LNCaP clone FGC (cell line): ENCODE results near the gene NUAK1.

Experiments used
- DNase-seq: peaks from one replicate; pipeline ENCODE4 v3.0.0-alpha.2; 2011; ENCODE audit warnings: low read depth
- H3K4me3 ChIP-seq: 2 replicates; pipeline ENCODE4 v1.5.1; 2011; ENCODE audit warnings: mild to moderate bottlenecking, low read depth, low read length, control low read depth
- TF ChIP-seq, protein P1 (sequence below): IDR thresholded peaks from 2 replicates; pipeline ENCODE4 v1.5.1; 2012; ENCODE audit warnings: mild to moderate bottlenecking; ENCODE audit not compliant: control insufficient read depth, insufficient read depth; ENCODE audit errors: extremely low read depth

NUAK1 gene

DNA sequence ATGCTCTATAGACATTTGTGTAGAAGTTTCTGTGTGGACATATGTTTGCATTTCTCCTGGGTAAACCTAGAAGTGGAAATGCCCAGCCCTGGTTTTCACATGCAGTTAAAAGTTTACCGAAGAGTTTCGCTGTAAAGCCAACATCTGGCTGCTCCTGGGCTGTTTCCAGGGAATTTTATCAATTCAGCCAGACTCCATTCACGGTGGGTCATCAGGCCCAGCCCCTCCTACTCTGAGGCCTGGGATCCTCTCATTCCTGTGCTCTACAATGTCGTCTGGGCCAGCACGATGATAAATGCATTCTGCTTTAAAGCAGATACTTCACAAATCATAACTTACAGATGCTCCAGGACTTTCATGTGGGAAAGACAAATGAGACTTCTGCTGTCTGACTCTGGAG lies 7.1 kb downstream of the NUAK1 start:
- H3K4me3 ChIP-seq, result no peak overlapping the region
- TF ChIP-seq, protein P1, sequence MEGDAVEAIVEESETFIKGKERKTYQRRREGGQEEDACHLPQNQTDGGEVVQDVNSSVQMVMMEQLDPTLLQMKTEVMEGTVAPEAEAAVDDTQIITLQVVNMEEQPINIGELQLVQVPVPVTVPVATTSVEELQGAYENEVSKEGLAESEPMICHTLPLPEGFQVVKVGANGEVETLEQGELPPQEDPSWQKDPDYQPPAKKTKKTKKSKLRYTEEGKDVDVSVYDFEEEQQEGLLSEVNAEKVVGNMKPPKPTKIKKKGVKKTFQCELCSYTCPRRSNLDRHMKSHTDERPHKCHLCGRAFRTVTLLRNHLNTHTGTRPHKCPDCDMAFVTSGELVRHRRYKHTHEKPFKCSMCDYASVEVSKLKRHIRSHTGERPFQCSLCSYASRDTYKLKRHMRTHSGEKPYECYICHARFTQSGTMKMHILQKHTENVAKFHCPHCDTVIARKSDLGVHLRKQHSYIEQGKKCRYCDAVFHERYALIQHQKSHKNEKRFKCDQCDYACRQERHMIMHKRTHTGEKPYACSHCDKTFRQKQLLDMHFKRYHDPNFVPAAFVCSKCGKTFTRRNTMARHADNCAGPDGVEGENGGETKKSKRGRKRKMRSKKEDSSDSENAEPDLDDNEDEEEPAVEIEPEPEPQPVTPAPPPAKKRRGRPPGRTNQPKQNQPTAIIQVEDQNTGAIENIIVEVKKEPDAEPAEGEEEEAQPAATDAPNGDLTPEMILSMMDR, result no peak
- DNase-seq, result no peak

DNA sequence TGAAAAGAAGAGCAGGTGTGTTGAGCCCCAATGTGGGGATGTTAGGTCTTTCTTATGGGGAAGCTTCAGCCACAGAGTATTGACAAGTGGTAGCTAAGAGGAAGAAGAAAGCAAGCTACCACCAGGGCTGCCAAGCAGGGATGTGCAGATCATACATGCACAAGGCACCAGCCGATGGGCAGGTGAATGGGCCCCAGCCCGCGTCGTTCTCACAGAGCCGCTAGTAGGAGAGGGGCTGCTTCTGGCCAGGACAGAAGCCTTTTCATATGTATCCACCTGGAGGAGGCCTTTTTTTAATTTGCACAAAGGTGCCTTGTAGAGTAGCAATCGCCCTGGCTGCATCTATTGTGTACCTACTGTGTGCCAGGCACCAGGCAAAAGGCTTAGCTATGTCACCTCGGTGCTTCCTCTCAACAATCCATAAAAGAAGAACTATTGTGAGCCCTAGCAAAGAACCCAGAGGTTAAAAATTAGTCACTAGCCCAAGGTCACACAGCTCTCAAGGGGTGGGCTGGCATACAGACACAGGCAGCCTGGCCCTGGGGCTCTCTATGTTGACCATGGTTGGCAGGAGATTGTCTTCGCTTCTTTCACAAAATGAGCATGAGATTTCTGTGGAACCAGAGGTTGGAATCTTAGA lies 8.2 kb downstream of the NUAK1 start:
- TF ChIP-seq, protein P1, result no peak
- DNase-seq, result no peak
- no peak overlapping the region for H3K4me3 ChIP-seq

DNA sequence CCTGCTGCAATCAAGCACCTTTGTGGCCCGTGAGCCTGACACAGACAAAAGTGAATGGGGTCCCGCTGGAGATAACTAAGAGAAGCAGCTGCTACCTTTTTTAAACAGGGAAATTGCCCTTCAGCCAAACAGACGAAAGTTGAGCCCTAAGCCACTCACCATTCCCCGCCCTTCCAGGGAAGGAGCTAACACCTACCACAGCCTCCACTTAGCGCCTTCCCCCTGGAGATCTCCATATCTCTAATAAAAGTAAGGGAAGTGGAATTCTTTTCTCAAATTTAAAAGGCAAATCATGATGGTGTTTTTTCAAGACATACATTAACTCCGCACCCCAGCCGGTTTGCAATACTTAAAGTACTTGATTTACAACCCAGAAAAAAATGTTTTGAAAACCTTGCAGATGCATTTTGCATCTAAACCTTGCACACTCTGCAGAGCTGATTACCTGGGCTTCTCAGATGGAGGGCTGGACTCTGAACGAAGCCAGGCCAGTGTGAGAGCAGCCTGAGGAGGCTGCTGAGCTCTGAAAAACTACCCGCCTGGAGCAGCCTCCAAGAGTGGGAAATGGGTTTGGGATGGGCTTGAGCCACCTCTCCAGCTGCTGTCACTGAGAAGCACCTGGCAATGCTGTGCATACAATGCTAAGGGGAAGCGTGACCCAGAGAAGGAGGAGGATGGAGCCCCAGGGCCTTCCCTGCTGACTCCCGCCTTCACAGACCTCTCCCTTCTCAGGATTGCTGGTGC lies 10.0 kb downstream of the NUAK1 start:
- DNase-seq, result no peak
- H3K4me3 ChIP-seq, result no peak overlapping the region
- TF ChIP-seq, protein P1, result no peak

DNA sequence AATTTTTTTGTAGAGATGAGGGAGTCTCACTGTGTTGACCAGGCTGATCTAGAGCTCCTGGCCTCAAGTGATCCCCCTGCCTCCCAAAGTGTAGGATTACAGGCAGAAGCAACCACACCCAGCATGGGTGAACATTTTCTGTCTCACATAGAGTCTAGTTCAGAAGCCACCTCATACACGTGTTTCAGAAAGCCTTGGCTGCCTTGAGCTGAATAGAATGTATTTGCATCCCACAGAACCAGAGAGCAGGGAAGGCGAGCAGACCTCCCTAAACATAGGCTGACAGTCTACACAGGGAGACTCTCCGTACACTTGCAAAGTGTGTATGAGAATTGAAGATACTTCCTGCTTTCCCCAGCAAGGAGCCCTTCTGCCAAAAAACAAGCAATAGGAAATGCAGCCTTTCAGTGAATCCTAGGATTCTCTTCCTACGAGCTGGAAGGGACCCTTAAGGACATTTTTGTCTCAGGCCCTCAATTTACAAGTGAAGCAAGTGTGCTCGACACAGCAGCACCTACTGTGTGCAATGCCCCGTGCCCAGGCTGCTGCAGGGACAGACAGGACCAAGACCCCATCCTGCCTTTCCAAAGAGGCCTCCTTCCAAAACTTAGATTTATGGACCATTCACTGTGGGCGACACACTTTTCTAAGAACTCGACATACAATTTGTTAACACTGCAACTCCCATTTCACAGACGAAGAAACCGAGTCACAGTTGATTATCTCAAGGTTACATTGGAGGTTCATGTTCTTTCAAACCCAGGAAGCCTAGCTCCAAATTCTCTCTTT lies 11.2 kb downstream of the NUAK1 start:
- no peak overlapping the region for H3K4me3 ChIP-seq
- no peak for DNase-seq
- TF ChIP-seq, protein P1, result no peak

DNA sequence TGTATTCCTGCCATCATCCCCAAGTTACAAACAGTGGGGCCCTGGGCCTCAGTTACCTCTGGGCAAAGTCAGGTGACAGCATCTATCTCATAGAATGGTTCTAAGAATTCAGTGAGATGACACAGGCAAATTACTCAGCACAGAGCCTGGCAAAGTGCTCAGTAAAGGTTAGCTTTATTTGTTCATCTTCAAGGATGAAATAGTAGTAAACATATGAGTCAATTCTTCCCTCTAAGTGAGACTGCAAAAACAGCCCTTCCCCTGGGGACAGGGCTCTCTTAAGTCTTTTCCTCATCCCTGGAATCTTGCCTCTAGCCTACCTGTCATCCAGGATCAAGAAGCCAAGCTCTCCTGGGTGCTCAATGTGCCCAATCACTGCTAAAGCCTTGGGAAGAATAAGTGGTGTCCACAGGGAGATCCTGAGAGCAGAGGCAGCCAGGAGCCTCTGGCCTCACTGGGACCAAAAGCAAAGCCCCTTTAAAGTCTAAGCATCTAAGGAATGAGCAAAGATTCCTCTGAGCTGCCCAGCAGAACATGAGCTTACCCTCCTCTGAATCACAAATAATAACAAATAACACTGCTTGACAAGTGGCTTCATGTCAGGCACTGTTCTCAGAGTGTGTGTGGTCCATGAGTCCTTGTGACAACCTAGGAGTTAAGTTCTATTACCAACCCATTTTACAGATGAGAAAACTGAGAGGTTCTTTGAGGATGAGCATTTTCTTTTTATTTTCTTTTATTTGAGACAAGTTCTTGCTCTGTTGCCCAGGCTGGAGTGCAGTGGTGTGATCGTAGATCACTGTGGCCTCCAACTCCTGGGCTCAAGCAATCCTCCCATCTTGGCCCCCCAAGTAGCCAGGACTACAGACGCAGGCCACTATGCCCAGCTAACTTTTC lies 12.1 kb downstream of the NUAK1 start:
- no peak for DNase-seq
- TF ChIP-seq, protein P1, result no peak
- H3K4me3 ChIP-seq, result no peak overlapping the region

DNA sequence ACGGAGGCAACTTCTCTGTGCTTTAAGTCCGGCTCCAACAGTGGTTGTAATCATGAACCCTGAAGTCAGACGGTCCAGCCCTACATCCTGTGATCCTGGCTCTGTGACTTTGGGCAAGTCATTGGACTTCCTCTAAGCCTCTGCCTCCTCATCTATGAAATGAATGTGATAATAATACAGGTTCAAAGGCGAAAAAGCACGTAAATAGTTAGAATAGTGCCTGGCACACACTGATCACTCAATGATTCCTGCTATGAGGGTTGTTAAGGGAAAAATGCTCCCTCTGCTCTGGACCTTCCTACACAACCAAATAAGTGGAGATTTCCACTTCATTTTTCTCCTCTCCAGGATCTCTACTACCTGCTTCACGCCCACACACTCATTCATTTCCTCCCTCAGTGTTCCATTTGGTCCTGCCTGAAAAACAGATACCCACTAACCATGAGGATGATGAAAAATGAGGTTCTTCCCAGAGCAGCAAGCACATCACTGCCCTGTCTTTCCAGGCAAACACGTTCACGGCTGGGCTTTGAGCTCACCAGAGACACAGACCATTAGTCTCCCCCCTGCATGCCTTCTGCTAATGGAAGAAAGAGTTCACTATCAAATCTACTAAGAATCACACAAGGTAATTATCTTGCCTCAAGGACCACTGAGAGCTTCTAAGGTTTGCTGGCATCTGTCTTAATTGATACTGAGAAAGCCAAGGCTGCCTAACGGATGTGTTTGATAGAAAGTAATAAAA lies 13.2 kb downstream of the NUAK1 start:
- no peak for DNase-seq
- no peak overlapping the region for H3K4me3 ChIP-seq
- TF ChIP-seq, protein P1, result no peak
